Measurements from ENCODE around the gene IL32.
A peak's percentile ranks its signal among the peaks of the same experiment; 100 is the strongest.

IL32 gene

GRCh38 chr16:3065069-3065741 is at the start of gene IL32:
IL32 (plus strand) TSS chr16:3065640; CDS start chr16:3065812, 172 bp downstream.
- no peaks in the 10 kb centered on the region for H3K4me1 Mint-ChIP-seq
- H3K9me3 Mint-ChIP-seq: no peaks in the 10 kb centered on the region
- ATAC-seq (ENCODE audit: low read depth) (peak; percentile 42), DNase-seq (ENCODE audit: low spot score in 2 of 2) (no peak)
- H3K27ac Mint-ChIP-seq: peak within 1 kb of the TSS; percentile 38
- no peak within 1 kb of the TSS for H3K4me3 Mint-ChIP-seq
- peaks cover 1% of the 10 kb centered on the region for H3K27me3 Mint-ChIP-seq
- no peaks in the 10 kb centered on the region for H3K36me3 Mint-ChIP-seq

GRCh38 chr16:3015865-3016521 is 49.4 kb upstream of the IL32 start:
- Mint-ChIP-seq H3K27me3 (peaks cover 12% of the 10 kb centered on the region), H3K27ac (no peak overlapping the region), H3K9me3 (no peaks in the 10 kb centered on the region), H3K36me3 (no peaks in the 10 kb centered on the region), H3K4me3 (no peak overlapping the region), H3K4me1 (peaks cover 10% of the 10 kb centered on the region)
- ATAC-seq (ENCODE audit: low read depth) (no peak), DNase-seq (ENCODE audit: low spot score in 2 of 2) (no peak)

GRCh38 chr16:3017344-3017743 is 48.1 kb upstream of the IL32 start:
- H3K9me3 Mint-ChIP-seq: no peaks in the 10 kb centered on the region

GRCh38 chr16:3017794-3018506 is 47.5 kb upstream of the IL32 start, which contains the start of gene CLDN6:
CLDN6 (minus strand) TSS chr16:3018183; CDS start chr16:3016021, 2,162 bp downstream.
- Mint-ChIP-seq H3K27ac (no peak within 1 kb of the TSS), H3K9me3 (no peaks in the 10 kb centered on the region), H3K27me3 (peaks cover 8% of the 10 kb centered on the region), H3K4me1 (peaks cover 20% of the 10 kb centered on the region), H3K36me3 (no peaks in the 10 kb centered on the region), H3K4me3 (peak within 1 kb of the TSS; percentile 44)
- no peak for DNase-seq (ENCODE audit: low spot score in 2 of 2)
- ATAC-seq (ENCODE audit: low read depth): no peak

More at GRCh38 chr16:3017344-3017743, 48.1 kb upstream of the IL32 start:
- Mint-ChIP-seq H3K36me3 (no peaks in the 10 kb centered on the region), H3K27me3 (peaks cover 12% of the 10 kb centered on the region), H3K4me3 (no peak overlapping the region), H3K4me1 (peaks cover 17% of the 10 kb centered on the region), H3K27ac (no peak overlapping the region)
- DNase-seq (ENCODE audit: low spot score in 2 of 2) (no peak), ATAC-seq (ENCODE audit: low read depth) (no peak)

GRCh38 chr16:3019594-3020246 is 45.7 kb upstream of the IL32 start:
- no peaks in the 10 kb centered on the region for H3K36me3 Mint-ChIP-seq
- ATAC-seq (ENCODE audit: low read depth) (no peak), DNase-seq (ENCODE audit: low spot score in 2 of 2) (no peak)
- no peaks in the 10 kb centered on the region for H3K9me3 Mint-ChIP-seq
- H3K27ac Mint-ChIP-seq: no peak overlapping the region
- H3K4me1 Mint-ChIP-seq: peaks cover 28% of the 10 kb centered on the region
- peaks cover 4% of the 10 kb centered on the region for H3K27me3 Mint-ChIP-seq
- peak overlapping the region; percentile 83 for H3K4me3 Mint-ChIP-seq

- Mint-ChIP-seq H3K9me3 (no peaks in the 10 kb centered on the region), H3K36me3 (no peaks in the 10 kb centered on the region), H3K27ac (no peak within 1 kb of the TSS), H3K4me1 (peaks cover 28% of the 10 kb centered on the region), H3K27me3 (peaks cover 4% of the 10 kb centered on the region), H3K4me3 (peak within 1 kb of the TSS; percentile 83)
- DNase-seq (ENCODE audit: low spot score in 2 of 2): peak; percentile 55 to 65
- ATAC-seq (ENCODE audit: low read depth): peak; percentile 23
Observed at GRCh38 chr16:3020247-3020603, 45.2 kb upstream of the IL32 start, which contains the start of gene TNFRSF12A. TNFRSF12A (plus strand) TSS chr16:3020368; CDS start chr16:3020398, 30 bp downstream.

GRCh38 chr16:3020604-3021448 is 44.6 kb upstream of the IL32 start:
- Mint-ChIP-seq H3K27me3 (peaks cover 4% of the 10 kb centered on the region), H3K27ac (no peak overlapping the region), H3K4me1 (peaks cover 28% of the 10 kb centered on the region), H3K4me3 (peak overlapping the region; percentile 83), H3K9me3 (no peaks in the 10 kb centered on the region), H3K36me3 (no peaks in the 10 kb centered on the region)
- no peak for ATAC-seq (ENCODE audit: low read depth)
- peak in 1 of 2 donors; percentile 49 for DNase-seq (ENCODE audit: low spot score in 2 of 2)

- Mint-ChIP-seq H3K9me3 (no peaks in the 10 kb centered on the region), H3K4me1 (peaks cover 28% of the 10 kb centered on the region)
Observed at GRCh38 chr16:3021449-3022207, 43.8 kb upstream of the IL32 start.

GRCh38 chr16:3022208-3022683 is 43.2 kb upstream of the IL32 start:
- H3K27ac Mint-ChIP-seq: peak overlapping the region; percentile 84
- no peaks in the 10 kb centered on the region for H3K9me3 Mint-ChIP-seq
- DNase-seq (ENCODE audit: low spot score in 2 of 2) (no peak), ATAC-seq (ENCODE audit: low read depth) (no peak)
- peaks cover 6% of the 10 kb centered on the region for H3K36me3 Mint-ChIP-seq
- H3K4me3 Mint-ChIP-seq: peak overlapping the region; percentile 85
- H3K4me1 Mint-ChIP-seq: peaks cover 28% of the 10 kb centered on the region
- peaks cover 2% of the 10 kb centered on the region for H3K27me3 Mint-ChIP-seq

More at GRCh38 chr16:3021449-3022207, 43.8 kb upstream of the IL32 start:
- peaks cover 2% of the 10 kb centered on the region for H3K27me3 Mint-ChIP-seq
- H3K27ac Mint-ChIP-seq: no peak overlapping the region
- DNase-seq (ENCODE audit: low spot score in 2 of 2) (peak; percentile 71 to 75), ATAC-seq (ENCODE audit: low read depth) (peak; percentile 28)
- H3K4me3 Mint-ChIP-seq: peak overlapping the region; percentile 83
- peaks cover 4% of the 10 kb centered on the region for H3K36me3 Mint-ChIP-seq

- Mint-ChIP-seq H3K4me1 (peaks cover 28% of the 10 kb centered on the region), H3K4me3 (peak overlapping the region; percentile 85), H3K27me3 (peaks cover 2% of the 10 kb centered on the region), H3K27ac (peak overlapping the region; percentile 84), H3K36me3 (peaks cover 6% of the 10 kb centered on the region), H3K9me3 (no peaks in the 10 kb centered on the region)
- DNase-seq (ENCODE audit: low spot score in 2 of 2) (no peak), ATAC-seq (ENCODE audit: low read depth) (no peak)
Observed at GRCh38 chr16:3022684-3023414, 42.6 kb upstream of the IL32 start.

GRCh38 chr16:3023415-3023668 is 42.1 kb upstream of the IL32 start:
- Mint-ChIP-seq H3K27ac (peak overlapping the region; percentile 84), H3K9me3 (no peaks in the 10 kb centered on the region), H3K4me1 (peaks cover 31% of the 10 kb centered on the region), H3K36me3 (peaks cover 6% of the 10 kb centered on the region), H3K27me3 (peaks cover 2% of the 10 kb centered on the region), H3K4me3 (peak overlapping the region; percentile 85)
- peak in 1 of 2 donors; percentile 51 for DNase-seq (ENCODE audit: low spot score in 2 of 2)
- no peak for ATAC-seq (ENCODE audit: low read depth)
